Endothelial cell of umbilical vein (primary cell): ENCODE results near the gene FAM200A. TPM values are rescaled to one million over a fixed set of nuclear protein-coding genes. Genes with fewer than 3 reads are reported as not detected.

Experiments used
- BruUV-seq: library from RNA; stranded (reverse); fragments of 400-500 nt; replicated peaks from 2 replicates; lab custom pipeline; 2021; lab: Mats Ljungman, UMichigan
- CTCF ChIA-PET: fragments of 300-600, 350-600 bp; sonication (Branson Sonifier 250); formaldehyde crosslinking; loops from one replicate; lab custom pipeline; 2021; ENCODE audit warnings: antibody characterized with exemption, inconsistent platforms; lab: Charles Lee
- POLR2A ChIA-PET: fragments of 300-600, 350-600 bp; sonication (Branson Sonifier 250); formaldehyde crosslinking; loops from one replicate; lab custom pipeline; 2021; ENCODE audit warnings: antibody characterized with exemption, inconsistent platforms; lab: Charles Lee
- DNase-seq: peaks from one replicate; pipeline ENCODE4 v3.0.0-alpha.2; 2011; ENCODE audit warnings: low read depth, low spot score
- FAIRE-seq: peaks from 2 replicates; lab custom pipeline; 2011; peaks lifted over from hg19 to GRCh38; lab: Jason Lieb, UNC
- H2AFZ ChIP-seq: 2 replicates; pipeline ENCODE4 v1.6.0; 2012; ENCODE audit warnings: low read depth, low read length, control low read depth, inconsistent platforms
- H3K27ac ChIP-seq: 2 replicates; pipeline ENCODE4 v1.5.1; 2011; ENCODE audit warnings: low read depth, mild to moderate bottlenecking, control low read depth, low read length, moderate library complexity; ENCODE audit not compliant: insufficient read depth
- H3K27me3 ChIP-seq, 2 experiments: 2 replicates each; pipeline versions ENCODE4 v1.6.0 to v1.6.1; 2011; ENCODE audit warnings: low read length in 2 of 2, mixed read lengths in 1 of 2; ENCODE audit not compliant: control insufficient read depth in 2 of 2, insufficient read depth in 2 of 2
- H3K36me3 ChIP-seq, 2 experiments: 2 replicates in 1 of 2; 3 replicates in 1 of 2; pipeline ENCODE4 v1.5.1; 2011; ENCODE audit warnings: low read length in 2 of 2, mild to moderate bottlenecking in 1 of 2, moderate library complexity in 1 of 2; ENCODE audit not compliant: control insufficient read depth in 2 of 2, insufficient read depth in 2 of 2; ENCODE audit errors: extremely low read depth in 1 of 2
- H3K4me1 ChIP-seq: 3 replicates; pipeline ENCODE4 v1.5.1; 2011; ENCODE audit warnings: mild to moderate bottlenecking, low read length; ENCODE audit not compliant: control insufficient read depth, insufficient read depth; ENCODE audit errors: extremely low read depth
- H3K4me2 ChIP-seq: 2 replicates; pipeline ENCODE4 v1.6.1; 2011; ENCODE audit warnings: low read length, control low read depth, mixed read lengths; ENCODE audit not compliant: insufficient read depth
- H3K4me3 ChIP-seq, 3 experiments: fragments of 200-600 bp in 1 of 3; sonication (generic), shearing (Covaris generic) in 1 of 3; replicated peaks in 1 of 3; 2 replicates each; pipeline ENCODE4 v1.5.1; 2011 to 2016; ENCODE audit warnings: control low read depth in 3 of 3, low read length in 3 of 3, mild to moderate bottlenecking in 2 of 3, inconsistent platforms in 1 of 3, low read depth in 1 of 3, moderate library complexity in 1 of 3; ENCODE audit not compliant: insufficient read depth in 1 of 3
- H3K79me2 ChIP-seq: 2 replicates; pipeline ENCODE4 v1.6.0; 2012; ENCODE audit warnings: low read length, inconsistent platforms; ENCODE audit not compliant: control insufficient read depth, insufficient read depth
- H3K9ac ChIP-seq: replicated peaks from 2 replicates; pipeline ENCODE3; 2011; ENCODE audit warnings: low read length, control low read depth; ENCODE audit not compliant: insufficient read depth; ENCODE audit errors: extremely low read depth
- H3K9me1 ChIP-seq: replicated peaks from 3 replicates; pipeline ENCODE4 v1.6.0; 2011; ENCODE audit warnings: mild to moderate bottlenecking, low read length; ENCODE audit not compliant: control insufficient read depth, insufficient read depth; ENCODE audit errors: extremely low read depth
- H3K9me3 ChIP-seq: replicated peaks from 2 replicates; pipeline ENCODE4 v1.5.1; 2012; ENCODE audit warnings: low read length, inconsistent platforms; ENCODE audit not compliant: control insufficient read depth, insufficient read depth
- H4K20me1 ChIP-seq: replicated peaks from 2 replicates; pipeline ENCODE3; 2011; ENCODE audit warnings: mild to moderate bottlenecking, low read length; ENCODE audit not compliant: control insufficient read depth, insufficient read depth; ENCODE audit errors: extremely low read depth
- EZH2 ChIP-seq: IDR thresholded peaks from 2 replicates; pipeline ENCODE4 v1.6.1; 2012; ENCODE audit warnings: borderline replicate concordance, low read depth, mild to moderate bottlenecking, moderate library complexity, low read length, inconsistent platforms; ENCODE audit not compliant: severe bottlenecking
- FOS ChIP-seq: IDR thresholded peaks from 2 replicates; pipeline ENCODE4 v1.6.1; 2011; ENCODE audit warnings: mild to moderate bottlenecking, low read length, moderate library complexity, borderline replicate concordance; ENCODE audit not compliant: insufficient read depth
- GATA2 ChIP-seq: IDR thresholded peaks from 2 replicates; pipeline ENCODE4 v1.7.0; 2011; ENCODE audit warnings: low read depth, mild to moderate bottlenecking, moderate library complexity, mixed read lengths, low read length; ENCODE audit not compliant: insufficient read length, insufficient read depth
- JUN ChIP-seq: IDR thresholded peaks from 2 replicates; pipeline ENCODE4 v1.6.1; 2011; ENCODE audit warnings: borderline replicate concordance, low read depth; ENCODE audit not compliant: insufficient read length, insufficient read depth
- MYC ChIP-seq: IDR thresholded peaks from one replicate; pipeline ENCODE4 v1.6.1; 2011; ENCODE audit warnings: mild to moderate bottlenecking, low read depth, low read length
- POLR2A ChIP-seq: IDR thresholded peaks from 2 replicates; pipeline ENCODE4 v1.6.1; 2012; ENCODE audit warnings: low read depth, mild to moderate bottlenecking, control low read depth, low read length
- POLR2AphosphoS5 ChIP-seq: IDR thresholded peaks from 2 replicates; pipeline ENCODE4 v1.6.1; 2012; ENCODE audit warnings: low read depth, mild to moderate bottlenecking, control low read depth, low read length, moderate library complexity; ENCODE audit not compliant: insufficient read depth
- dilution Hi-C: fragments of 300-500 bp; cut with MboI; formaldehyde crosslinking; loops from one replicate; pipeline ENCODE4 v1.15.0; 2019; ENCODE audit warnings: low sequenced_read_pairs; ENCODE audit not compliant: extremely low pct_ligation_motif_present
- intact Hi-C: fragments of 100-400 bp; cut with micrococcal nuclease; formaldehyde crosslinking; loops from one replicate; pipeline ENCODE4 v1.10.0; 2022
- polyA plus RNA-seq, 4 experiments: library from polyadenylated mRNA; depleted of rRNA in 3 of 4; stranded (reverse) in 3 of 4; unstranded in 1 of 4; fragments of >200 nt; gene quantifications; 2 replicates each; pipeline versions ENCODE4 v1.2.1 to v1.2.3, GENCODE V29; 2011 to 2012; ENCODE audit warnings: missing spikeins in 1 of 4
- total RNA-seq: library from RNA; stranded (reverse); gene quantifications from 2 replicates; pipeline ENCODE4 v1.2.3, GENCODE V29; 2021
- TF ChIP-seq, protein P1 (sequence below), 2 donors: IDR thresholded peaks; 1 replicate in 1 of 2; 2 replicates in 1 of 2; pipeline ENCODE4 v1.5.1; 2011; ENCODE audit warnings: low read length in 2 of 2, mild to moderate bottlenecking in 2 of 2, moderate library complexity in 2 of 2, control low read depth in 1 of 2, inconsistent platforms in 1 of 2, low read depth in 1 of 2; ENCODE audit not compliant: insufficient read depth in 1 of 2; ENCODE audit errors: extremely low read depth in 1 of 2
- TF ChIP-seq, protein P2 (sequence below): IDR thresholded peaks from 2 replicates; pipeline ENCODE4 v1.6.1; 2011; ENCODE audit not compliant: insufficient read depth, insufficient read length

FAM200A gene
- total and polyA plus RNA-seq, 2 donors (not counting 3 experiments of a cell fraction or from before 2014, with no cell fraction given): 2.1 to 3.6 TPM

DNA sequence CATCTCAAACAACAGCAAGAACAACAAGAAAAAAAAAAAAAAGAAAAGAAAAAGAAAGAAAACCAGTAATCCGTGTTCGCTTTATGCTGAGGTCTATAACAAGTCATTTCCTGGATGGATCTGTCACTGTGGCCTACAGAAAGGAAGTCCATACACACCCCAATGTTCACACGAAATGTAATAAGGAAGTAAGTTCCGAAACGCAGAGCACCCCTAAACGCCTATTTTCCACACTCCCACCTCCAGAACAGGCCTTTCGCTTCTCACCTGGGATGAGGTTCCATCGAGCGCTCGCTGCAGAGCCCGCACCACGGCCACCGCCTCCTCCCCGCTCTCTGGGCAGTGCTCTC, 52.6 kb downstream of the FAM200A start:
- Histone ChIP-seq H3K9ac (peak overlapping the region; percentile 81), H4K20me1 (no peaks in the 10 kb centered on the region), H3K4me2 (peak overlapping the region; percentile 77), H3K79me2 (peaks cover 30% of the 10 kb centered on the region), H3K27ac (peak overlapping the region; percentile 78), H2AFZ (peak overlapping the region; percentile 61), H3K27me3 (no peaks in the 10 kb centered on the region), H3K36me3 (peaks cover under 1 to 8% of the 10 kb centered on the region in 2 experiments), H3K4me1 (peaks cover 16% of the 10 kb centered on the region), H3K9me1 (no peaks in the 10 kb centered on the region), H3K9me3 (no peaks in the 10 kb centered on the region), H3K4me3 (peak overlapping the region; percentile 28 to 79 (median 75))
- BruUV-seq: no TSS peak
- peak; percentile 74 for FAIRE-seq
- CTCF ChIA-PET: interaction anchor here (1.2 to 1.7 kb wide), 3 partner anchors 26 to 414 kb away, joined by 3 to 4 read pairs (median 4); partner anchors contain the start of genes FAM200A and ZNF789
- dilution Hi-C loops: no loop called here
- TF ChIP-seq GATA2 (no peak), POLR2AphosphoS5 (no peak), JUN (no peak), POLR2A (no peak), FOS (no peak), MYC (no peak), EZH2 (no peak)
- TF ChIP-seq, protein P1, sequence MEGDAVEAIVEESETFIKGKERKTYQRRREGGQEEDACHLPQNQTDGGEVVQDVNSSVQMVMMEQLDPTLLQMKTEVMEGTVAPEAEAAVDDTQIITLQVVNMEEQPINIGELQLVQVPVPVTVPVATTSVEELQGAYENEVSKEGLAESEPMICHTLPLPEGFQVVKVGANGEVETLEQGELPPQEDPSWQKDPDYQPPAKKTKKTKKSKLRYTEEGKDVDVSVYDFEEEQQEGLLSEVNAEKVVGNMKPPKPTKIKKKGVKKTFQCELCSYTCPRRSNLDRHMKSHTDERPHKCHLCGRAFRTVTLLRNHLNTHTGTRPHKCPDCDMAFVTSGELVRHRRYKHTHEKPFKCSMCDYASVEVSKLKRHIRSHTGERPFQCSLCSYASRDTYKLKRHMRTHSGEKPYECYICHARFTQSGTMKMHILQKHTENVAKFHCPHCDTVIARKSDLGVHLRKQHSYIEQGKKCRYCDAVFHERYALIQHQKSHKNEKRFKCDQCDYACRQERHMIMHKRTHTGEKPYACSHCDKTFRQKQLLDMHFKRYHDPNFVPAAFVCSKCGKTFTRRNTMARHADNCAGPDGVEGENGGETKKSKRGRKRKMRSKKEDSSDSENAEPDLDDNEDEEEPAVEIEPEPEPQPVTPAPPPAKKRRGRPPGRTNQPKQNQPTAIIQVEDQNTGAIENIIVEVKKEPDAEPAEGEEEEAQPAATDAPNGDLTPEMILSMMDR (IDR thresholded peaks at IDR 0.05; ENCODE audit: extremely low read depth in 1 of 2, insufficient read depth in 1 of 2, low read depth in 1 of 2, low read length in 2 of 2): no peak
- TF ChIP-seq, protein P2, sequence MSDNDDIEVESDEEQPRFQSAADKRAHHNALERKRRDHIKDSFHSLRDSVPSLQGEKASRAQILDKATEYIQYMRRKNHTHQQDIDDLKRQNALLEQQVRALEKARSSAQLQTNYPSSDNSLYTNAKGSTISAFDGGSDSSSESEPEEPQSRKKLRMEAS: no peak
- DNase-seq: no peak
- intact Hi-C loops: no loop called here
- POLR2A ChIA-PET: interaction anchor here (1.3 kb wide), 1 partner anchor 26 kb away, joined by 8 read pairs; no protein-coding TSS in a partner anchor
